Mesenchymal stem cell (in vitro differentiated cells and primary cell): Measurements from ENCODE around the gene KLHL26.

Experiments
- DNase-seq: peaks from one replicate; pipeline ENCODE4 v3.0.0-alpha.2; 2013
- H2AFZ ChIP-seq: one replicate; pipeline ENCODE4 v1.6.1; 2013; ENCODE audit warnings: low read depth, mild to moderate bottlenecking, control low read depth, inconsistent platforms, low read length, moderate library complexity
- H2AK5ac ChIP-seq: 2 replicates; pipeline ENCODE4 v1.6.1; 2013; ENCODE audit warnings: low read length, moderate library complexity, mild to moderate bottlenecking, inconsistent platforms; ENCODE audit not compliant: severe bottlenecking
- H2BK120ac ChIP-seq: one replicate; pipeline ENCODE4 v1.6.1; 2013; ENCODE audit warnings: low read depth, mild to moderate bottlenecking, inconsistent platforms, low read length, moderate library complexity
- H2BK12ac ChIP-seq, 2 experiments: one replicate each; pipeline ENCODE4 v1.6.1; 2013; ENCODE audit warnings: inconsistent platforms in 2 of 2, low read length in 2 of 2, mild to moderate bottlenecking in 2 of 2, moderate library complexity in 2 of 2, control low read depth in 1 of 2
- H2BK15ac ChIP-seq: one replicate; pipeline ENCODE4 v1.6.1; 2013; ENCODE audit warnings: mild to moderate bottlenecking, low read depth, inconsistent platforms; ENCODE audit not compliant: poor library complexity, severe bottlenecking
- H2BK5ac ChIP-seq: 2 replicates; pipeline ENCODE4 v1.6.1; 2013; ENCODE audit warnings: low read depth, mild to moderate bottlenecking, low read length, control low read depth, inconsistent platforms; ENCODE audit not compliant: poor library complexity, severe bottlenecking
- H3K14ac ChIP-seq, 2 experiments: one replicate each; pipeline ENCODE4 v1.6.1; 2013; ENCODE audit warnings: inconsistent platforms in 2 of 2, low read length in 2 of 2, control low read depth in 1 of 2, mild to moderate bottlenecking in 1 of 2, moderate library complexity in 1 of 2
- H3K18ac ChIP-seq, 2 experiments: one replicate each; pipeline ENCODE4 v1.6.1; 2013; ENCODE audit warnings: inconsistent platforms in 2 of 2, low read length in 2 of 2, control low read depth in 1 of 2, low read depth in 1 of 2, mild to moderate bottlenecking in 1 of 2
- H3K23ac ChIP-seq, 2 experiments: one replicate each; pipeline ENCODE4 v1.6.1; 2013; ENCODE audit warnings: inconsistent platforms in 2 of 2, low read length in 2 of 2, mild to moderate bottlenecking in 2 of 2, moderate library complexity in 2 of 2, control low read depth in 1 of 2
- H3K27ac ChIP-seq: 2 replicates; pipeline ENCODE4 v1.5.1; 2013; ENCODE audit warnings: mild to moderate bottlenecking, moderate library complexity, low read length, control low read depth, inconsistent platforms; ENCODE audit not compliant: poor library complexity, severe bottlenecking
- H3K27me3 ChIP-seq, 2 experiments: 2 replicates each; pipeline versions ENCODE4 v1.6.1 to v1.7.0; 2013; ENCODE audit warnings: low read length in 2 of 2, mild to moderate bottlenecking in 2 of 2, moderate library complexity in 2 of 2, control low read depth in 1 of 2, inconsistent platforms in 1 of 2; ENCODE audit not compliant: control insufficient read depth in 1 of 2, insufficient read depth in 1 of 2
- H3K36me3 ChIP-seq, 2 experiments: 2 replicates each; pipeline versions ENCODE4 v1.6.1 to v1.7.0; 2013; ENCODE audit warnings: low read length in 2 of 2, control low read depth in 1 of 2, inconsistent platforms in 1 of 2, low read depth in 1 of 2, mild to moderate bottlenecking in 1 of 2; ENCODE audit not compliant: insufficient read depth in 2 of 2, control insufficient read depth in 1 of 2
- H3K4ac ChIP-seq, 2 experiments: one replicate each; pipeline ENCODE4 v1.6.1; 2013; ENCODE audit warnings: inconsistent platforms in 2 of 2, low read length in 2 of 2, mild to moderate bottlenecking in 2 of 2, moderate library complexity in 2 of 2, control low read depth in 1 of 2, low read depth in 1 of 2
- H3K4me1 ChIP-seq: 2 replicates; pipeline ENCODE4 v1.6.1; 2013; ENCODE audit warnings: low read depth, low read length, control low read depth; ENCODE audit not compliant: control insufficient read depth, insufficient read depth
- H3K4me2 ChIP-seq: 2 replicates; pipeline ENCODE4 v1.6.1; 2013; ENCODE audit warnings: low read length, mild to moderate bottlenecking, inconsistent platforms; ENCODE audit not compliant: poor library complexity, severe bottlenecking
- H3K4me3 ChIP-seq, 2 experiments: 2 replicates each; pipeline versions ENCODE4 v1.5.1 to v1.7.0; 2013; ENCODE audit warnings: low read length in 2 of 2, mild to moderate bottlenecking in 2 of 2, control low read depth in 1 of 2, low read depth in 1 of 2; ENCODE audit not compliant: insufficient read depth in 1 of 2
- H3K79me1 ChIP-seq: replicated peaks from 2 replicates; pipeline ENCODE4 v1.6.1; 2013; ENCODE audit warnings: mild to moderate bottlenecking, control low read depth, low read length, inconsistent platforms; ENCODE audit not compliant: poor library complexity, severe bottlenecking
- H3K9ac ChIP-seq: 2 replicates; pipeline ENCODE4 v1.7.0; 2013; ENCODE audit warnings: mild to moderate bottlenecking, low read length, moderate library complexity
- H3K9me3 ChIP-seq: 2 replicates; pipeline ENCODE4 v1.7.0; 2013; ENCODE audit warnings: mild to moderate bottlenecking, low read length; ENCODE audit not compliant: control insufficient read depth
- H4K8ac ChIP-seq: one replicate; pipeline ENCODE4 v1.6.1; 2013; ENCODE audit warnings: inconsistent platforms, mild to moderate bottlenecking, low read length, moderate library complexity
- H4K91ac ChIP-seq: one replicate; pipeline ENCODE4 v1.6.1; 2013; ENCODE audit warnings: mild to moderate bottlenecking, low read length, inconsistent platforms
- WGBS: methylation state at CpG from one replicate; pipeline ENCODE4 v1.1.7; 2013; ENCODE audit warnings: mixed read lengths; 5-methylcytosine and 5-hydroxymethylcytosine counted together

The KLHL26 gene

DNA sequence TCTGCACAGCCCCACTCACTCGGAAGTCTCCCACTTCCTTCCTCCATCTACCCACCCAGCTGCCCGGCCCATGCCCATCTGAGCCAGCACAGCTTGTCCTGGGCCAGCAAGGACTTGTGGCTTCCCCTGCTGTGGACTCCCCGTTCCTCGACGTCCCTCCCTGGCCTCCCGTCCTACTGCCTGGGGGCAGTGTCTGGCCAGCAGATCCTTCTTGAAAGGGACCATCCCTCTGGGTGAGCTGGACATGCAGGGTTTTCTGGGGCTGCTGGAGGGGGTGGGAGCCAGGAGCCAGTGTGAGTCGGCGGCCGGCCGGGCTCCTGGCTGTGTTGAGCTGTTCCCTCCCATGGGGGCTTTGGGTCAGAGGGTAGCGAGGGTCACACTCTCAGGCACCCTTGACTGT, 73.4 kb downstream of the KLHL26 start:
- no peak overlapping the region for H2AFZ ChIP-seq
- no peaks in the 10 kb centered on the region for H3K27me3 ChIP-seq
- H3K9me3 ChIP-seq: no peaks in the 10 kb centered on the region
- H3K14ac ChIP-seq: no peak overlapping the region
- no peak overlapping the region for H2BK120ac ChIP-seq
- H3K4me1 ChIP-seq: peaks cover 6% of the 10 kb centered on the region
- WGBS: 90% methylated on average over 10 of the region's 11 CpGs
- no peak overlapping the region for H3K9ac ChIP-seq
- H2BK15ac ChIP-seq: no peak overlapping the region
- H2AK5ac ChIP-seq: no peak overlapping the region
- no peak overlapping the region for H4K8ac ChIP-seq
- no peak overlapping the region for H2BK5ac ChIP-seq
- DNase-seq: no peak
- peaks cover 30% of the 10 kb centered on the region for H3K79me1 ChIP-seq
- H3K27ac ChIP-seq: no peak overlapping the region
- no peak overlapping the region for H3K23ac ChIP-seq
- no peak overlapping the region for H3K4me2 ChIP-seq
- no peak overlapping the region for H3K4me3 ChIP-seq
- H3K18ac ChIP-seq: no peak overlapping the region
- no peak overlapping the region for H2BK12ac ChIP-seq
- peaks cover 0 to 11% of the 10 kb centered on the region in 2 experiments for H3K36me3 ChIP-seq
- peak overlapping the region; percentile 25 for H4K91ac ChIP-seq
- H3K4ac ChIP-seq: no peak overlapping the region

GRCh38 chr19:18710996-18711751, 74.3 kb downstream of the KLHL26 start:
- Histone ChIP-seq H3K9me3 (no peaks in the 10 kb centered on the region), H2BK120ac (no peak overlapping the region), H3K27me3 (no peaks in the 10 kb centered on the region), H2BK5ac (no peak overlapping the region), H3K79me1 (peaks cover 38% of the 10 kb centered on the region), H3K4me3 (no peak overlapping the region), H3K4me2 (no peak overlapping the region), H3K14ac (no peak overlapping the region), H2BK12ac (no peak overlapping the region), H4K8ac (no peak overlapping the region), H2BK15ac (peak overlapping the region; percentile 77), H3K36me3 (peaks cover 0 to 11% of the 10 kb centered on the region in 2 experiments), H3K27ac (no peak overlapping the region), H2AFZ (no peak overlapping the region), H3K23ac (no peak overlapping the region), H2AK5ac (no peak overlapping the region), H3K18ac (no peak overlapping the region), H4K91ac (no peak overlapping the region), H3K9ac (peak overlapping the region; percentile 75), H3K4me1 (peaks cover 6% of the 10 kb centered on the region), H3K4ac (no peak overlapping the region)
- no peak for DNase-seq
- 92% methylated on average over 27 of the region's 28 CpGs for WGBS

DNA sequence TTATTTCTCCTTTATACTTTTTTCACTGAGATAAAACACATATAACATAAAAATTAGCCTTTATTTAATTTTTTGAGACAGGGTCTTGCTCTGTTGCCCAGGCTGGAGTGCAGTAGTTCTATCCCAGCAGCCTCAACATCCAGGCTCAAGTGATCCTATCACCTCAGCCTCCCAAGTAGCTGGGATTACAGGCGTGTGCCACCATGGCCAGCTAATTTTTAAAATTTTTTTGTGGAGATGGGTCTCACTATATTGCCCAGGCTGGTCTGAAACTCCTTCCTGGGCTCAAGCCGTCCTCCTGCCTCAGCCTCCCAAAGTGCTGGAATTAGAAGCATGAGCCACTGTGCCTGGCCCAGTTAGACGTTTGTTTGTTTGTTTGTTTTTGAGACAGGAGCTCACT, 75.1 kb downstream of the KLHL26 start:
- Histone ChIP-seq H3K9me3 (no peaks in the 10 kb centered on the region), H2BK12ac (no peak overlapping the region), H3K4me2 (no peak overlapping the region), H2BK120ac (no peak overlapping the region), H2AK5ac (no peak overlapping the region), H3K27ac (no peak overlapping the region), H3K4me1 (peaks cover 7% of the 10 kb centered on the region), H3K14ac (no peak overlapping the region), H3K79me1 (peaks cover 44% of the 10 kb centered on the region), H2BK5ac (no peak overlapping the region), H3K4ac (no peak overlapping the region), H2BK15ac (no peak overlapping the region), H3K9ac (peak overlapping the region; percentile 75), H3K18ac (no peak overlapping the region), H4K91ac (no peak overlapping the region), H3K23ac (no peak overlapping the region), H3K4me3 (no peak overlapping the region), H3K27me3 (no peaks in the 10 kb centered on the region), H4K8ac (no peak overlapping the region), H3K36me3 (peaks cover 0 to 13% of the 10 kb centered on the region in 2 experiments), H2AFZ (no peak overlapping the region)
- WGBS: 86% methylated on average over 3 of the region's 3 CpGs
- no peak for DNase-seq

DNA sequence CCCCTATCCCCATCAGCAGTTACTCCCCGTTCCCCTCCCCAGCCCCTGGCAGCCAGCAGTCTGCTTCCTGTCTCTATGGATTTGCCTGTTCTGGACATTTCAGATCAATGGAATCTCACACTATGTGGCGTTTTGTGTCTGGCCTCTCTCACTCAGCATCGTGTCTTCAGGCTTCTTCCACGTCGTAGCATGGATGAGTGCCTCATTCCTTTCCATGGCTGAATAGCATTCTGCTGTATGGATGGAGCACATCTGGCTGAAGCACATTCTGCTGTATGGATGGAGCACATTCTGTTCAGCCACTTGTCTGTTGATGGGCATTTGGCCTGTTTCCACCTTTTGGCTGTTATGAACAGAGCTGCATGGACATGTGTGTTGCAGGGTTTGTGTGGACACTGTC, 76.2 kb downstream of the KLHL26 start:
- peaks cover 8% of the 10 kb centered on the region for H3K4me1 ChIP-seq
- H3K9ac ChIP-seq: no peak overlapping the region
- H3K27me3 ChIP-seq: no peaks in the 10 kb centered on the region
- H3K18ac ChIP-seq: no peak overlapping the region
- no peak overlapping the region for H3K14ac ChIP-seq
- 16% methylated on average over 5 of the region's 5 CpGs for WGBS
- H3K23ac ChIP-seq: no peak overlapping the region
- H3K4me3 ChIP-seq: no peak overlapping the region
- H2BK12ac ChIP-seq: no peak overlapping the region
- no peak overlapping the region for H3K27ac ChIP-seq
- no peak overlapping the region for H2BK120ac ChIP-seq
- H3K4ac ChIP-seq: no peak overlapping the region
- H3K79me1 ChIP-seq: peaks cover 44% of the 10 kb centered on the region
- no peak overlapping the region for H3K4me2 ChIP-seq
- no peak overlapping the region for H2AFZ ChIP-seq
- H2BK5ac ChIP-seq: no peak overlapping the region
- no peak overlapping the region for H2BK15ac ChIP-seq
- no peak overlapping the region for H4K8ac ChIP-seq
- H4K91ac ChIP-seq: no peak overlapping the region
- H3K36me3 ChIP-seq: peaks cover 0 to 14% of the 10 kb centered on the region in 2 experiments
- H3K9me3 ChIP-seq: no peaks in the 10 kb centered on the region
- peak; percentile 10 for DNase-seq
- no peak overlapping the region for H2AK5ac ChIP-seq
